Ovary (tissue), 9 donors: Measurements from ENCODE around the gene ROM1. TPM values are rescaled to one million over a fixed set of nuclear protein-coding genes. Genes with fewer than 3 reads are reported as not detected.

ENCODE experiments used
- DNase-seq, 5 donors: peaks; one replicate each; pipeline ENCODE4 v3.0.0-alpha.2; 2019 to 2020
- H3K27ac ChIP-seq, 2 donors: fragments of 200-600 bp; one replicate each; pipeline versions ENCODE4 v1.5.1 to v1.8.0; 2019 to 2022
- H3K27me3 ChIP-seq: fragments of 200-600 bp; one replicate; pipeline ENCODE4 v1.8.0; 2022
- H3K36me3 ChIP-seq: fragments of 200-600 bp; sonication (generic); one replicate; pipeline ENCODE4 v1.5.1; 2019
- H3K4me1 ChIP-seq: one replicate; pipeline ENCODE4 v1.8.1; 2013; ENCODE audit warnings: mild to moderate bottlenecking, moderate library complexity; ENCODE audit not compliant: insufficient read depth
- H3K4me3 ChIP-seq: fragments of 200-600 bp; sonication (generic); one replicate; pipeline ENCODE4 v1.5.1; 2017
- H3K9me3 ChIP-seq, 2 donors: fragments of 200-600 bp in 1 of 2; sonication (generic) in 1 of 2; one replicate each; pipeline versions ENCODE4 v1.5.1 to v1.8.1; 2013 to 2019; ENCODE audit warnings: mild to moderate bottlenecking in 1 of 2, moderate library complexity in 1 of 2
- CTCF ChIP-seq, 3 donors: fragments of 450-650 bp in 2 of 3; fragments of 200-600 bp in 1 of 3; IDR thresholded peaks; one replicate each; pipeline versions ENCODE4 v1.5.1 to v1.8.0; 2016 to 2022; ENCODE audit warnings: antibody characterized with exemption in 3 of 3, mild to moderate bottlenecking in 1 of 3
- EP300 ChIP-seq: sonication (generic); formaldehyde crosslinking; IDR thresholded peaks from one replicate; pipeline ENCODE4 v1.6.1; 2017; ENCODE audit warnings: antibody characterized with exemption
- POLR2A ChIP-seq: fragments of 450-650 bp; IDR thresholded peaks from one replicate; pipeline ENCODE4 v1.6.1; 2017; ENCODE audit warnings: antibody characterized with exemption, mild to moderate bottlenecking, moderate library complexity
- WGBS, 3 donors: extraction: QIAGEN DNeasy Blood & Tissue Kit in 1 of 3; methylation state at CpG; one replicate each; pipeline versions ENCODE4 v1.1.5 to v1.1.7; 2013 to 2017; 5-methylcytosine and 5-hydroxymethylcytosine counted together
- intact Hi-C, 4 donors: fragments of 100-400 bp; cut with DNase I; formaldehyde crosslinking; loops; one replicate each; pipeline versions ENCODE4 v1.11.0 to v1.15.1; 2022 to 2023
- polyA plus RNA-seq, 2 donors: library from polyadenylated mRNA; stranded (reverse); fragments of 200-250 nt in 1 of 2; fragments of 350-450 nt in 1 of 2; fragmentation: Illumina TruSeq in 1 of 2; extraction: RNeasy Lipid Tissue Mini Kit (QIAGEN cat#74804) in 1 of 2; gene quantifications; one replicate each; pipeline ENCODE4 v1.2.3, GENCODE V29; 2013 to 2014
- total RNA-seq, 7 donors: library from RNA; depleted of rRNA in 2 of 7; stranded (reverse); fragments of >200 nt in 2 of 7; fragmentation: NEBNext Ultra II Directional in 3 of 7; extraction: Animal tissue kit (Norgen Biotek cat#: 25700) in 3 of 7; gene quantifications; one replicate each; pipeline versions ENCODE4 v1.1.0 to v1.2.4, GENCODE V29; 2016 to 2023
- donor health status: DM: no; HTN: no; CAD: no; lungs with moderate emphysema.
- donor health status: DM: no; HTN: no; CAD: no.
- donor health status: Bipolar disorder and iron deficiency.
- donor health status: DM: yes; HTN: yes; CAD: no.
- donor health status: DM: no; HTN: no; CAD: no.
- donor health status: DM: yes; HTN: yes; CAD: no.

The ROM1 gene
- total and polyA plus RNA-seq, 9 donors = 9.2 to 22.4 (median 10.8) TPM

GRCh38 chr11:62573006-62573591 lies 40.0 kb upstream of the ROM1 start:
- Histone ChIP-seq H3K9me3 (no peaks in the 10 kb centered on the region), H3K36me3 (no peaks in the 10 kb centered on the region), H3K27me3 (no peaks in the 10 kb centered on the region), H3K27ac (peak overlapping the region; percentile 38 to 45), H3K4me3 (peak overlapping the region; percentile 85), H3K4me1 (peaks cover 7% of the 10 kb centered on the region)
- intact Hi-C loops = no loop called here
- 0 to 1% (median 0%) methylated on average over 33 of the region's 33 CpGs for WGBS, 3 donors
- DNase-seq = no peak
- TF ChIP-seq POLR2A (no peak), CTCF (IDR thresholded peaks at IDR 0.05) (no peak), EP300 (no peak)

- TF ChIP-seq CTCF (IDR thresholded peaks at IDR 0.05) (no peak), POLR2A (peak; percentile 66)
- Histone ChIP-seq H3K9me3 (no peaks in the 10 kb centered on the region), H3K4me1 (peaks cover 7% of the 10 kb centered on the region), H3K27me3 (no peaks in the 10 kb centered on the region), H3K27ac (peak within 1 kb of the TSS; percentile 78 to 85), H3K4me3 (peak within 1 kb of the TSS; percentile 85), H3K36me3 (no peaks in the 10 kb centered on the region)
- peak; percentile 97 to 99 (median 98) for DNase-seq
- 1% methylated on average over 46 of the region's 46 CpGs for WGBS, 3 donors
- intact Hi-C loops = no loop called here
These were observed 39.3 kb upstream of the ROM1 start, which contains the start of gene EEF1G for GRCh38 chr11:62573592-62574362. Gene EEF1G (minus strand): TSS chr11:62573891. CDS start chr11:62573842, 49 bp downstream.

- Histone ChIP-seq H3K36me3 (no peaks in the 10 kb centered on the region), H3K4me1 (peaks cover 7% of the 10 kb centered on the region), H3K9me3 (no peaks in the 10 kb centered on the region), H3K4me3 (peak overlapping the region; percentile 64), H3K27me3 (no peaks in the 10 kb centered on the region), H3K27ac (peak overlapping the region; percentile 78 to 85)
- WGBS, 3 donors = 0 to 1% (median 1%) methylated on average over 33 of the region's 33 CpGs
- intact Hi-C loops = no loop called here
- TF ChIP-seq CTCF (IDR thresholded peaks at IDR 0.05) (no peak), EP300 (no peak)
- DNase-seq = peak; percentile 50 to 71 (median 51)
These were observed 38.5 kb upstream of the ROM1 start for GRCh38 chr11:62574363-62575071.

GRCh38 chr11:62575156-62575555 lies 37.9 kb upstream of the ROM1 start:
- H3K36me3 ChIP-seq = no peaks in the 10 kb centered on the region
- intact Hi-C loops = no loop called here
- peak in 3 of 5 donors; percentile 60 to 62 (median 61) for DNase-seq
- H3K9me3 ChIP-seq = no peaks in the 10 kb centered on the region
- peak overlapping the region; percentile 78 to 85 for H3K27ac ChIP-seq
- no peak for TF ChIP-seq CTCF (IDR thresholded peaks at IDR 0.05)
- no peak for TF ChIP-seq POLR2A
- TF ChIP-seq EP300 = no peak
- H3K4me3 ChIP-seq = peak overlapping the region; percentile 64
- no peaks in the 10 kb centered on the region for H3K27me3 ChIP-seq
- WGBS, 3 donors = 21 to 24% (median 24%) methylated on average over 17 of the region's 17 CpGs
- H3K4me1 ChIP-seq = peaks cover 7% of the 10 kb centered on the region
